OCI-LY1 (cell line): Measurements from ENCODE around the gene CNTROB.

Source experiments
- EZH2 ChIP-seq: fragments of 200-600 bp; sonication (generic), shearing (Covaris generic); IDR thresholded peaks from 2 replicates; pipeline ENCODE4 v1.8.0; 2017; ENCODE audit warnings: borderline replicate concordance, mixed run types, mild to moderate bottlenecking, antibody characterized with exemption, low read length, moderate library complexity, mixed read lengths
- TF ChIP-seq, protein P1 (sequence below): fragments of 200-600 bp; sonication (generic), shearing (Covaris generic); IDR thresholded peaks from 2 replicates; pipeline ENCODE4 v1.5.1; 2017; ENCODE audit warnings: mild to moderate bottlenecking, antibody characterized with exemption, low read length, moderate library complexity, mixed read lengths

GRCh38 chr17:7946441-7946840 is 14.4 kb downstream of the CNTROB start:
- TF ChIP-seq, protein P1, sequence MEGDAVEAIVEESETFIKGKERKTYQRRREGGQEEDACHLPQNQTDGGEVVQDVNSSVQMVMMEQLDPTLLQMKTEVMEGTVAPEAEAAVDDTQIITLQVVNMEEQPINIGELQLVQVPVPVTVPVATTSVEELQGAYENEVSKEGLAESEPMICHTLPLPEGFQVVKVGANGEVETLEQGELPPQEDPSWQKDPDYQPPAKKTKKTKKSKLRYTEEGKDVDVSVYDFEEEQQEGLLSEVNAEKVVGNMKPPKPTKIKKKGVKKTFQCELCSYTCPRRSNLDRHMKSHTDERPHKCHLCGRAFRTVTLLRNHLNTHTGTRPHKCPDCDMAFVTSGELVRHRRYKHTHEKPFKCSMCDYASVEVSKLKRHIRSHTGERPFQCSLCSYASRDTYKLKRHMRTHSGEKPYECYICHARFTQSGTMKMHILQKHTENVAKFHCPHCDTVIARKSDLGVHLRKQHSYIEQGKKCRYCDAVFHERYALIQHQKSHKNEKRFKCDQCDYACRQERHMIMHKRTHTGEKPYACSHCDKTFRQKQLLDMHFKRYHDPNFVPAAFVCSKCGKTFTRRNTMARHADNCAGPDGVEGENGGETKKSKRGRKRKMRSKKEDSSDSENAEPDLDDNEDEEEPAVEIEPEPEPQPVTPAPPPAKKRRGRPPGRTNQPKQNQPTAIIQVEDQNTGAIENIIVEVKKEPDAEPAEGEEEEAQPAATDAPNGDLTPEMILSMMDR = no peak
- no peak for TF ChIP-seq EZH2
